GM12878 (cell line): Measurements from ENCODE around the gene DUS3L. TPM values are rescaled to one million over a fixed set of nuclear protein-coding genes. Genes with fewer than 3 reads are reported as not detected.

Source experiments
- HCFC1 ChIP-seq: fragments of 150-350 bp; IDR thresholded peaks from 2 replicates; pipeline ENCODE4 v1.6.1; 2014; ENCODE audit warnings: low read length
- PRDM15 ChIP-seq: fragments of 450-650 bp; formaldehyde crosslinking; IDR thresholded peaks from 2 replicates; pipeline ENCODE4 v1.4.0; 2020; ENCODE audit warnings: mild to moderate bottlenecking, moderate library complexity
- SUPT20H ChIP-seq: IDR thresholded peaks from 2 replicates; pipeline ENCODE4 v1.6.1; 2011; ENCODE audit warnings: low read depth, mild to moderate bottlenecking, low read length, moderate library complexity, borderline replicate concordance; ENCODE audit not compliant: control insufficient read depth
- polyA plus RNA-seq, 11 experiments: library from polyadenylated mRNA; depleted of rRNA in 4 of 11; unstranded in 6 of 11; stranded (reverse) in 5 of 11; fragments of >200 nt; fragmentation: Nextera tagmentation in 4 of 11; fragmentation: Illumina TruSeq in 1 of 11; extraction: Ambion mirVana in 4 of 11; extraction: Trizol in 1 of 11; gene quantifications; 1 replicate in 1 of 11; 2 replicates in 10 of 11; pipeline versions ENCODE4 v1.2.1 to v1.2.3, GENCODE V29; 2011 to 2016; ENCODE audit warnings: inconsistent platforms in 2 of 11, missing spikeins in 2 of 11, low read depth in 1 of 11
- total RNA-seq, 4 experiments: library from RNA; depleted of rRNA in 3 of 4; stranded (reverse); fragments of >200 nt in 3 of 4; fragmentation: Illumina TruSeq in 1 of 4; extraction: Trizol in 1 of 4; gene quantifications; 2 replicates each; pipeline versions ENCODE4 v1.2.1 to v1.2.3, GENCODE V29; 2013 to 2021
- TF ChIP-seq, protein P1 (sequence below): IDR thresholded peaks from 2 replicates; pipeline ENCODE4 v1.6.1; 2011; ENCODE audit warnings: mild to moderate bottlenecking, low read depth, low read length, moderate library complexity; ENCODE audit not compliant: insufficient replicate concordance
- TF ChIP-seq, protein P2 (sequence below): IDR thresholded peaks from 2 replicates; pipeline ENCODE4 v1.6.1; 2012; ENCODE audit warnings: low read length, inconsistent platforms

DUS3L gene
- total and polyA plus RNA-seq, 10 of the 15 experiments (the other 5 are each of a cell fraction or from before 2014, with no cell fraction given) = 0.64 to 47.6 (median 31.1) TPM

DNA sequence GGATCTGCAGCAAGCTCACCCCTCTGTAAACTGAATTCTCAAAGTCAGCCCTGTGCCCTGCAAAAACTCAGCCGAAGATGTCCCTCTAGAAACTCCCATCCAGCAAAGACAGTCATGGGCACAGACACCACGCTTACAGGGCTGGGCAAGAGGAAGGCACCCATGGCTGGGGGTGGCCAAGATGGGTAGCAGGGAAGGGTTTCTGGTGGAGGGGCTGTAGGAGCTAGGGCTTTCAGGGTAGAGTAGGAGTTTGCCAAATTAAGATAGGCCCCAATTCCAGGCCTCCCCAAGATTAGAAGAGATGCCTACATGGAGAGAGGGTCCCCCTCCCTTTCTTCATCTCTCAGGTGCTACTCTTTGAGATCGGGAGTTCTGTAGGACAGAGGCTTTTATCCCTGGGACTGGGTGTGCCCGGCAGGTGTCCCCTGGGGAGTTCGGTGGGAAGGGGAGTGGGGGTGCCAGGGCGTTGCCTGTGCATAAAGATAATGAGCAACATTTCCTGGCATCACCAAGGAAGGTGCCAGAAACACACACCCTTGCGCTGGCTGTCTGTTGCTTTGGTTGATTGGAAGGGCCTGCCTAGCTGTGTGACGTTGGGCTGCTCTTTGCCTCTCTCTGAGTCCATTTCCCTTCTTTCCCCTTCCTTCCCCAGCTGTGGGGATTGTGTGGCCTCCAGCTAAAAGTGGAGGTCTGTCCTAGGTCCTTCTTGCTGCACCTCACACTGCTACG, 23.3 kb upstream of the DUS3L start (continued):
- TF ChIP-seq PRDM15 (CRISPR knock-in tag) = no peak
- no peak for TF ChIP-seq SUPT20H
- TF ChIP-seq, protein P1, sequence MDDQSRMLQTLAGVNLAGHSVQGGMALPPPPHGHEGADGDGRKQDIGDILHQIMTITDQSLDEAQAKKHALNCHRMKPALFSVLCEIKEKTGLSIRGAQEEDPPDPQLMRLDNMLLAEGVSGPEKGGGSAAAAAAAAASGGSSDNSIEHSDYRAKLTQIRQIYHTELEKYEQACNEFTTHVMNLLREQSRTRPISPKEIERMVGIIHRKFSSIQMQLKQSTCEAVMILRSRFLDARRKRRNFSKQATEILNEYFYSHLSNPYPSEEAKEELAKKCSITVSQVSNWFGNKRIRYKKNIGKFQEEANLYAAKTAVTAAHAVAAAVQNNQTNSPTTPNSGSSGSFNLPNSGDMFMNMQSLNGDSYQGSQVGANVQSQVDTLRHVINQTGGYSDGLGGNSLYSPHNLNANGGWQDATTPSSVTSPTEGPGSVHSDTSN = no peak
- TF ChIP-seq, protein P2, sequence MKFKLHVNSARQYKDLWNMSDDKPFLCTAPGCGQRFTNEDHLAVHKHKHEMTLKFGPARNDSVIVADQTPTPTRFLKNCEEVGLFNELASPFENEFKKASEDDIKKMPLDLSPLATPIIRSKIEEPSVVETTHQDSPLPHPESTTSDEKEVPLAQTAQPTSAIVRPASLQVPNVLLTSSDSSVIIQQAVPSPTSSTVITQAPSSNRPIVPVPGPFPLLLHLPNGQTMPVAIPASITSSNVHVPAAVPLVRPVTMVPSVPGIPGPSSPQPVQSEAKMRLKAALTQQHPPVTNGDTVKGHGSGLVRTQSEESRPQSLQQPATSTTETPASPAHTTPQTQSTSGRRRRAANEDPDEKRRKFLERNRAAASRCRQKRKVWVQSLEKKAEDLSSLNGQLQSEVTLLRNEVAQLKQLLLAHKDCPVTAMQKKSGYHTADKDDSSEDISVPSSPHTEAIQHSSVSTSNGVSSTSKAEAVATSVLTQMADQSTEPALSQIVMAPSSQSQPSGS = no peak
- no peak for TF ChIP-seq HCFC1
